Liver (tissue), 9 donors: ENCODE measurements around the gene TTF1. TPM values are rescaled to one million over a fixed set of nuclear protein-coding genes. Genes with fewer than 3 reads are reported as not detected.
A peak's percentile ranks its signal among the peaks of the same experiment; 100 is the strongest.

Source experiments
- DNase-seq: peaks from one replicate; pipeline ENCODE4 v3.0.0-alpha.2; 2017; ENCODE audit warnings: low spot score
- H3K27ac ChIP-seq, 2 donors: one replicate each; pipeline ENCODE4 v1.7.0; 2013; ENCODE audit warnings: inconsistent platforms in 2 of 2, low read length in 2 of 2, control low read depth in 1 of 2, low read depth in 1 of 2, mild to moderate bottlenecking in 1 of 2
- H3K27me3 ChIP-seq, 4 donors: one replicate each; pipeline versions ENCODE4 v1.6.1 to v1.7.0; 2013; ENCODE audit warnings: low read length in 3 of 4, inconsistent platforms in 1 of 4, mild to moderate bottlenecking in 1 of 4, moderate library complexity in 1 of 4; ENCODE audit not compliant: control insufficient read depth in 4 of 4, insufficient read depth in 4 of 4
- H3K36me3 ChIP-seq, 4 donors: one replicate each; pipeline versions ENCODE4 v1.6.1 to v1.7.0; 2013; ENCODE audit warnings: low read length in 3 of 4, mild to moderate bottlenecking in 3 of 4, low read depth in 1 of 4, moderate library complexity in 1 of 4; ENCODE audit not compliant: control insufficient read depth in 4 of 4, insufficient read depth in 3 of 4
- H3K4me1 ChIP-seq, 4 donors: one replicate each; pipeline versions ENCODE4 v1.6.1 to v1.7.0; 2013; ENCODE audit warnings: low read length in 3 of 4, mild to moderate bottlenecking in 3 of 4, moderate library complexity in 1 of 4; ENCODE audit not compliant: control insufficient read depth in 4 of 4, insufficient read depth in 4 of 4
- H3K4me3 ChIP-seq, 3 donors: one replicate each; pipeline versions ENCODE4 v1.6.1 to v1.7.0; 2013; ENCODE audit warnings: low read length in 3 of 3, control low read depth in 1 of 3, low read depth in 1 of 3, mild to moderate bottlenecking in 1 of 3
- H3K9ac ChIP-seq, 2 donors: one replicate each; pipeline ENCODE4 v1.7.0; 2013; ENCODE audit warnings: low read length in 2 of 2, mild to moderate bottlenecking in 2 of 2, moderate library complexity in 2 of 2, control low read depth in 1 of 2, low read depth in 1 of 2
- H3K9me3 ChIP-seq, 4 donors: one replicate each; pipeline versions ENCODE4 v1.6.1 to v1.7.0; 2013; ENCODE audit warnings: low read length in 3 of 4; ENCODE audit not compliant: control insufficient read depth in 4 of 4
- CTCF ChIP-seq: fragments of 150-350 bp; IDR thresholded peaks from 2 replicates; pipeline ENCODE4 v1.5.1; 2017; ENCODE audit warnings: improper control_type of control experiment, low read depth, low read length; ENCODE audit not compliant: missing input control
- EGR1 ChIP-seq, 2 donors: IDR thresholded peaks; 2 replicates each; pipeline ENCODE4 v1.6.1; 2016 to 2018; ENCODE audit warnings: antibody characterized with exemption in 2 of 2, low read depth in 2 of 2
- FOXA2 ChIP-seq: IDR thresholded peaks from 2 replicates; pipeline ENCODE4 v1.6.1; 2016; ENCODE audit warnings: antibody characterized with exemption
- GABPA ChIP-seq, 2 donors: IDR thresholded peaks in 1 of 2; conservative IDR thresholded peaks in 1 of 2; 2 replicates each; pipeline ENCODE4 v1.6.1; 2016; ENCODE audit warnings: antibody characterized with exemption in 2 of 2, mild to moderate bottlenecking in 1 of 2, moderate library complexity in 1 of 2
- HNF4A ChIP-seq, 2 donors: conservative IDR thresholded peaks; 2 replicates each; pipeline ENCODE4 v1.6.1; 2016; ENCODE audit warnings: antibody characterized with exemption in 2 of 2, mild to moderate bottlenecking in 2 of 2
- RAD21 ChIP-seq, 2 donors: IDR thresholded peaks; 2 replicates each; pipeline ENCODE4 v1.6.1; 2016; ENCODE audit warnings: antibody characterized with exemption in 2 of 2, mild to moderate bottlenecking in 2 of 2
- RXRA ChIP-seq, 2 donors: IDR thresholded peaks; 2 replicates each; pipeline ENCODE4 v1.6.1; 2017 to 2018; ENCODE audit warnings: antibody characterized with exemption in 2 of 2, mild to moderate bottlenecking in 1 of 2
- SP1 ChIP-seq: IDR thresholded peaks from 2 replicates; pipeline ENCODE4 v1.6.1; 2018; ENCODE audit warnings: antibody characterized with exemption, mild to moderate bottlenecking
- YY1 ChIP-seq: IDR thresholded peaks from 2 replicates; pipeline ENCODE4 v1.6.1; 2016; ENCODE audit warnings: antibody characterized with exemption, mild to moderate bottlenecking
- WGBS: extraction: QIAGEN DNeasy Blood & Tissue Kit; methylation state at CpG from one replicate; pipeline ENCODE4 v1.1.7; 2013; 5-methylcytosine and 5-hydroxymethylcytosine counted together
- polyA plus RNA-seq, 2 donors: library from polyadenylated mRNA; stranded (reverse) in 1 of 2; unstranded in 1 of 2; fragments of 200-250 nt in 1 of 2; fragments of >200 nt in 1 of 2; fragmentation: Nextera tagmentation in 1 of 2; extraction: Ambion mirVana in 1 of 2; gene quantifications; one replicate each; pipeline versions ENCODE4 v1.2.1 to v1.2.3, GENCODE V29; 2013 to 2015
- total RNA-seq, 2 donors: library from RNA; depleted of rRNA; stranded (reverse); fragments of >200 nt; gene quantifications; one replicate each; pipeline ENCODE4 v1.2.3, GENCODE V29; 2014
- TF ChIP-seq, protein P1 (sequence below): IDR thresholded peaks from 2 replicates; pipeline ENCODE4 v1.6.1; 2016; ENCODE audit warnings: antibody characterized with exemption
- TF ChIP-seq, protein P2 (sequence below): IDR thresholded peaks from 2 replicates; pipeline ENCODE4 v1.6.1; 2016; ENCODE audit warnings: antibody characterized with exemption
- TF ChIP-seq, protein P3 (sequence below): IDR thresholded peaks from 2 replicates; pipeline ENCODE4 v1.6.1; 2016; ENCODE audit warnings: antibody characterized with exemption
- donor health status: healthy.
- donor health status: healthy.
- donor health status: healthy.
- donor health status: healthy.
- donor health status: healthy.

TTF1 gene
- total RNA-seq = 1 to 10 TPM; 2.8 to 6.1 TPM
- 1 to 10 TPM; 1.9 to 2.4 TPM for polyA plus RNA-seq

DNA sequence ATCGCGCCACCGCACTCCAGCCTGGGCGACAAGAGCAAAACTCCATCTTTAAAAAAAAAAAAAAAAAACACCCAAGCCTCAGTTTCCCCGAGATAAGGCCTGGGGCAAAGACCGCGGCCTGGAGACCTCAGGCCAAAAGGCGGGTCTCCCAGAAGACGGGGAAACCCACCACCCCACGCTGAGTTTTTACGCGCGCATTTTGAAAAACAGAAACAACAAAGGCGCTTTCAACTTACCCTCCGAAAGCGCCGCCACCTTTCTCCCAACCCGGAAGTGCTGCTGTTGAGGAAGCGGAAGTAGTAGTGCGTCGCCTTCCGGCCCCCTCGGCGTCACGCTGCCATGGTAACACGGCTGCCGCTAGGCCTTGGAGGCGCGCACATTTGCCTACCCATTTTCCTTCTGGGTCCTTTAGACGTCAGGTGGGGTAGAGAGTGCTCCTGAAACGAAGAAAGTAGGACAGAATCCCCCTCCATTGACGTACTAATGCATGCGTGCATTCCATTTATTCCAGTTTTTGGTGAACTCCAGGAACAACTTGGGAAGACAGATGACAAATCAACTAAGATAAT lies at the start of gene TTF1:
TSS of gene TTF1 (minus strand) at position 287 of the 569 bp plus-strand sequence. CDS start 4,019 bp downstream, outside the sequence.
- 2% methylated on average over 33 of the region's 33 CpGs for WGBS

DNA sequence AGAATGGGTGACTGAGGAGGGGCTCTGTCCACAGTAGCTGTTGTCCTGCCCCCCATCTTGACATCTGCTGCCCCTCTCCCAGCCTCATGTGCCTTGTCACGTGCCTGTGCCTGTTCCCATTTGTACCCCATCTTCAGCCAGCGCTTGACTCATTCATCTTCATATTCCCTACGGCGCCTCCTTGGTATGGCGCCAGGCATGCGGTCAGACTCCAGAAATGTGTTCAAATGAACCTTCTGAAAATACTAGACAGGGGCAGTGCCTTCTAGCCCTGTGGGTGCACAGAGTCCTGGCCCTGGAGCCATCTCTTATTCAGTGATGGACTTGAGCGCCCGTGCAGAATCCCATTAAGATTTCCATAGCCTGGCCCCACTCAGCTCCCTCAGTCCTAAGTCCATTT lies 49.6 kb upstream of the TTF1 start:
- no peak overlapping the region for H3K4me3 ChIP-seq
- H3K36me3 ChIP-seq = no peaks in the 10 kb centered on the region
- H3K27me3 ChIP-seq = peaks cover 0 to 11% (median 0%) of the 10 kb centered on the region in 4 donors
- no peaks in the 10 kb centered on the region for H3K9me3 ChIP-seq
- H3K27ac ChIP-seq = no peak overlapping the region
- no peak overlapping the region for H3K9ac ChIP-seq
- DNase-seq = no peak
- TF ChIP-seq RAD21 (IDR thresholded peaks at IDR 0.05) (no peak), RXRA (IDR thresholded peaks at IDR 0.05) (no peak), EGR1 (IDR thresholded peaks at IDR 0.05; ENCODE audit: low read depth in 2 of 2) (no peak), HNF4A (conservative IDR thresholded peaks at IDR 0.05) (no peak), FOXA2 (no peak), YY1 (no peak), CTCF (no peak), SP1 (no peak)
- TF ChIP-seq, protein P1, sequence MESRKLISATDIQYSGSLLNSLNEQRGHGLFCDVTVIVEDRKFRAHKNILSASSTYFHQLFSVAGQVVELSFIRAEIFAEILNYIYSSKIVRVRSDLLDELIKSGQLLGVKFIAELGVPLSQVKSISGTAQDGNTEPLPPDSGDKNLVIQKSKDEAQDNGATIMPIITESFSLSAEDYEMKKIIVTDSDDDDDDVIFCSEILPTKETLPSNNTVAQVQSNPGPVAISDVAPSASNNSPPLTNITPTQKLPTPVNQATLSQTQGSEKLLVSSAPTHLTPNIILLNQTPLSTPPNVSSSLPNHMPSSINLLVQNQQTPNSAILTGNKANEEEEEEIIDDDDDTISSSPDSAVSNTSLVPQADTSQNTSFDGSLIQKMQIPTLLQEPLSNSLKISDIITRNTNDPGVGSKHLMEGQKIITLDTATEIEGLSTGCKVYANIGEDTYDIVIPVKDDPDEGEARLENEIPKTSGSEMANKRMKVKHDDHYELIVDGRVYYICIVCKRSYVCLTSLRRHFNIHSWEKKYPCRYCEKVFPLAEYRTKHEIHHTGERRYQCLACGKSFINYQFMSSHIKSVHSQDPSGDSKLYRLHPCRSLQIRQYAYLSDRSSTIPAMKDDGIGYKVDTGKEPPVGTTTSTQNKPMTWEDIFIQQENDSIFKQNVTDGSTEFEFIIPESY = no peak
- TF ChIP-seq, protein P2, sequence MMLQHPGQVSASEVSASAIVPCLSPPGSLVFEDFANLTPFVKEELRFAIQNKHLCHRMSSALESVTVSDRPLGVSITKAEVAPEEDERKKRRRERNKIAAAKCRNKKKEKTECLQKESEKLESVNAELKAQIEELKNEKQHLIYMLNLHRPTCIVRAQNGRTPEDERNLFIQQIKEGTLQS = no peak
- WGBS = 85% methylated on average over 8 of the region's 8 CpGs
- no peaks in the 10 kb centered on the region for H3K4me1 ChIP-seq

More for the DNA sequence above, at the start of gene TTF1:
- TF ChIP-seq YY1 (peak; percentile 28), CTCF (no peak), SP1 (no peak), EGR1 (IDR thresholded peaks at IDR 0.05; ENCODE audit: low read depth in 2 of 2) (peak in 1 of 2 donors; percentile 89), RXRA (IDR thresholded peaks at IDR 0.05) (peak in 1 of 2 donors; percentile 51), GABPA (IDR thresholded peaks at IDR 0.05 in 1 of 2, conservative IDR thresholded peaks at IDR 0.05 in 1 of 2) (peak; percentile 93 to 98)
- TF ChIP-seq, protein P3, sequence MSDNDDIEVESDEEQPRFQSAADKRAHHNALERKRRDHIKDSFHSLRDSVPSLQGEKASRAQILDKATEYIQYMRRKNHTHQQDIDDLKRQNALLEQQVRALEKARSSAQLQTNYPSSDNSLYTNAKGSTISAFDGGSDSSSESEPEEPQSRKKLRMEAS = peak; percentile 76
- Histone ChIP-seq H3K36me3 (peaks cover 0 to 6% (median 2%) of the 10 kb centered on the region in 4 donors), H3K4me3 (peak within 1 kb of the TSS; percentile 77 to 93 (median 89)), H3K4me1 (peaks cover 11 to 31% (median 20%) of the 10 kb centered on the region in 4 donors), H3K27ac (no peak within 1 kb of the TSS), H3K9me3 (no peaks in the 10 kb centered on the region), H3K27me3 (peaks cover 0 to 7% (median 3%) of the 10 kb centered on the region in 4 donors), H3K9ac (peak within 1 kb of the TSS; percentile 57 to 72)
- DNase-seq = peak; percentile 89
